PC-9 (cell line): ENCODE data around the gene UNC13C. TPM values are rescaled to one million over a fixed set of nuclear protein-coding genes. Genes with fewer than 3 reads are reported as not detected.

Source experiments
- BruUV-seq: library from RNA; stranded (reverse); fragments of 400-500 nt; replicated peaks from 2 replicates; lab custom pipeline; 2021; lab: Mats Ljungman, UMichigan
- CTCF ChIA-PET: fragments of 300-600 bp; sonication (Branson Sonifier 250); formaldehyde crosslinking; loops from one replicate; lab custom pipeline; 2022; ENCODE audit warnings: antibody characterized with exemption; lab: Charles Lee
- POLR2A ChIA-PET: fragments of 300-600 bp; sonication (Branson Sonifier 250); formaldehyde crosslinking; loops from one replicate; lab custom pipeline; 2022; ENCODE audit warnings: antibody characterized with exemption; ENCODE audit not compliant: unreplicated experiment; lab: Charles Lee
- DNase-seq, 2 experiments: peaks; one replicate each; pipeline versions ENCODE4 v3.0.0 to v3.0.0-alpha.2; 2015 to 2022; ENCODE audit warnings: mixed read lengths in 1 of 2
- H2AFZ ChIP-seq: fragments of 200-600 bp; sonication (generic); 2 replicates; pipeline ENCODE4 v1.8.1; 2017; ENCODE audit warnings: antibody characterized with exemption
- H3F3A ChIP-seq: fragments of 200-600 bp; sonication (generic); 2 replicates; pipeline ENCODE4 v1.8.1; 2017; ENCODE audit warnings: antibody characterized with exemption, mild to moderate bottlenecking, low read depth; ENCODE audit not compliant: insufficient read depth
- H3K27ac ChIP-seq: fragments of 200-600 bp; sonication (generic); 2 replicates; pipeline ENCODE4 v1.6.1; 2016; ENCODE audit warnings: mixed run types
- H3K27me3 ChIP-seq: fragments of 200-600 bp; sonication (generic); 2 replicates; pipeline ENCODE4 v1.6.1; 2016; ENCODE audit warnings: low read depth, mixed run types; ENCODE audit not compliant: insufficient read depth
- H3K36me3 ChIP-seq: fragments of 200-600 bp; sonication (generic); 2 replicates; pipeline ENCODE4 v1.6.1; 2016; ENCODE audit warnings: low read depth, mixed run types
- H3K4me1 ChIP-seq: fragments of 200-600 bp; sonication (generic); replicated peaks from 2 replicates; pipeline ENCODE4 v1.6.1; 2016; ENCODE audit warnings: mixed run types; ENCODE audit not compliant: insufficient read depth
- H3K4me2 ChIP-seq: fragments of 200-600 bp; sonication (generic); 2 replicates; pipeline ENCODE4 v1.6.1; 2017; ENCODE audit warnings: mixed run types
- H3K4me3 ChIP-seq: fragments of 200-600 bp; sonication (generic); 2 replicates; pipeline ENCODE4 v1.6.1; 2016; ENCODE audit warnings: mixed run types
- H3K79me2 ChIP-seq: fragments of 200-600 bp; sonication (generic); 2 replicates; pipeline ENCODE4 v1.6.1; 2017; ENCODE audit warnings: low read depth, mixed run types
- H3K9me2 ChIP-seq: fragments of 200-600 bp; sonication (generic); 2 replicates; pipeline ENCODE4 v1.8.1; 2017; ENCODE audit warnings: mild to moderate bottlenecking; ENCODE audit not compliant: insufficient read depth
- H3K9me3 ChIP-seq: fragments of 200-600 bp; sonication (generic); 2 replicates; pipeline ENCODE4 v1.8.1; 2016; ENCODE audit warnings: low read depth; ENCODE audit not compliant: insufficient read depth
- H4K20me1 ChIP-seq: fragments of 200-600 bp; sonication (generic); 2 replicates; pipeline ENCODE4 v1.8.1; 2017; ENCODE audit not compliant: insufficient read depth
- CTCF ChIP-seq: fragments of 200-600 bp; sonication (generic); conservative IDR thresholded peaks from 2 replicates; pipeline ENCODE4 v1.6.1; 2017; ENCODE audit warnings: mixed run types, antibody characterized with exemption, mild to moderate bottlenecking, moderate library complexity
- EZH2 ChIP-seq: fragments of 200-600 bp; sonication (generic); IDR thresholded peaks from 2 replicates; pipeline ENCODE4 v1.8.0; 2017; ENCODE audit warnings: antibody characterized with exemption, low read depth
- intact Hi-C: fragments of 100-400 bp; cut with micrococcal nuclease; formaldehyde crosslinking; loops from one replicate; pipeline ENCODE4 v1.10.0; 2022; ENCODE audit not compliant: unreplicated experiment
- total RNA-seq: library from RNA; stranded (reverse); gene quantifications from 2 replicates; pipeline ENCODE4 v1.2.3, GENCODE V29; 2021

Gene UNC13C
- total RNA-seq, 1 experiment from 2014 or later, result not detected

GRCh38 chr15:54083501-54083900 is 105.3 kb downstream of the UNC13C start:
- DNase-seq, result no peak
- Histone ChIP-seq H3K4me2 (no peak overlapping the region), H3K27me3 (no peaks in the 10 kb centered on the region), H3K4me1 (no peaks in the 10 kb centered on the region), H2AFZ (no peak overlapping the region), H3F3A (no peaks in the 10 kb centered on the region), H3K36me3 (no peaks in the 10 kb centered on the region), H3K27ac (no peak overlapping the region), H3K4me3 (no peak overlapping the region), H4K20me1 (no peaks in the 10 kb centered on the region), H3K79me2 (no peaks in the 10 kb centered on the region), H3K9me3 (no peaks in the 10 kb centered on the region), H3K9me2 (no peaks in the 10 kb centered on the region)
- no TSS peak for BruUV-seq
- POLR2A ChIA-PET, result no interaction called here
- TF ChIP-seq EZH2 (no peak), CTCF (no peak)
- CTCF ChIA-PET, result no interaction called here
- intact Hi-C loops, result no loop called here

- H3K9me3 ChIP-seq, result no peaks in the 10 kb centered on the region
- intact Hi-C loops, result no loop called here
- TF ChIP-seq CTCF (no peak), EZH2 (no peak)
- H4K20me1 ChIP-seq, result no peaks in the 10 kb centered on the region
- no peaks in the 10 kb centered on the region for H3K79me2 ChIP-seq
- no peaks in the 10 kb centered on the region for H3K27me3 ChIP-seq
- no peak overlapping the region for H3K27ac ChIP-seq
- H3K9me2 ChIP-seq, result no peaks in the 10 kb centered on the region
- H3F3A ChIP-seq, result no peaks in the 10 kb centered on the region
- H3K4me2 ChIP-seq, result no peak overlapping the region
- no peaks in the 10 kb centered on the region for H3K36me3 ChIP-seq
- BruUV-seq, result no TSS peak
- H3K4me1 ChIP-seq, result no peaks in the 10 kb centered on the region
- DNase-seq, result no peak
- no peak overlapping the region for H2AFZ ChIP-seq
- H3K4me3 ChIP-seq, result no peak overlapping the region
- ChIA-PET CTCF (no interaction called here), POLR2A (no interaction called here)
These were observed 105.8 kb downstream of the UNC13C start for GRCh38 chr15:54083991-54084390.

GRCh38 chr15:54088837-54089236 is 110.6 kb downstream of the UNC13C start:
- DNase-seq, result no peak
- Histone ChIP-seq H3K27ac (no peak overlapping the region), H3K4me1 (no peaks in the 10 kb centered on the region), H3K4me2 (no peak overlapping the region), H3K4me3 (no peak overlapping the region), H3K9me2 (no peaks in the 10 kb centered on the region), H3K27me3 (no peaks in the 10 kb centered on the region), H3K9me3 (no peaks in the 10 kb centered on the region), H4K20me1 (no peaks in the 10 kb centered on the region), H3F3A (no peaks in the 10 kb centered on the region), H3K79me2 (no peaks in the 10 kb centered on the region), H2AFZ (no peak overlapping the region), H3K36me3 (no peaks in the 10 kb centered on the region)
- intact Hi-C loops, result no loop called here
- ChIA-PET POLR2A (no interaction called here), CTCF (no interaction called here)
- no peak for TF ChIP-seq CTCF
- no peak for TF ChIP-seq EZH2
- BruUV-seq, result no TSS peak
